Measurements from ENCODE around the gene DDB1. TPM values are rescaled to one million over a fixed set of nuclear protein-coding genes. Genes with fewer than 3 reads are reported as not detected.

Gene DDB1
- total RNA-seq, 2 donors from 2014 or later: 244 to 251 TPM

DNA sequence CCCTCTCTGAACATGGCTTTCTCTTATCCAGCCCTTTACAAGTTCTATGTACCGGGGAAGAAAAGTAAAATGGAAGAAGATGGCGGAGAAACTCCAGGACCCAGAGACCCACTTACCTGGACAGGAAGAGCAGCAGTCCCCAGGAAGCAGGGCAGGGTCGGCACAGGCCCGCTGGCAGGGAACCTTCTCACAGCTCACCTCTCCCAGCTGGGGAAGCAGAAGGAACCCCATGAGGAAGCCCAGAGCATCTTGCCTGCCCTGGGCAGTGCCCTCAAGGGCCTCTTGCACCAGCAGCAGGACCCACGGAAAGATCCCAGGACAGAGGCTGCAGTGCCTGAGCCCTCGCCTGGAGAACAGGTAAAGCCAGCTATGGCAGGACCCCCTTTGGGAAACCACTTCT, 68.5 kb downstream of the DDB1 start:
- peaks cover 5% of the 10 kb centered on the region for H3K36me3 Mint-ChIP-seq (ENCODE audit: low read depth)
- no peaks in the 10 kb centered on the region for H3K27me3 Mint-ChIP-seq (ENCODE audit: insufficient read depth)
- H3K27ac ChIP-seq (ENCODE audit: low read depth, low read length): no peak overlapping the region
- TF ChIP-seq, protein P1, sequence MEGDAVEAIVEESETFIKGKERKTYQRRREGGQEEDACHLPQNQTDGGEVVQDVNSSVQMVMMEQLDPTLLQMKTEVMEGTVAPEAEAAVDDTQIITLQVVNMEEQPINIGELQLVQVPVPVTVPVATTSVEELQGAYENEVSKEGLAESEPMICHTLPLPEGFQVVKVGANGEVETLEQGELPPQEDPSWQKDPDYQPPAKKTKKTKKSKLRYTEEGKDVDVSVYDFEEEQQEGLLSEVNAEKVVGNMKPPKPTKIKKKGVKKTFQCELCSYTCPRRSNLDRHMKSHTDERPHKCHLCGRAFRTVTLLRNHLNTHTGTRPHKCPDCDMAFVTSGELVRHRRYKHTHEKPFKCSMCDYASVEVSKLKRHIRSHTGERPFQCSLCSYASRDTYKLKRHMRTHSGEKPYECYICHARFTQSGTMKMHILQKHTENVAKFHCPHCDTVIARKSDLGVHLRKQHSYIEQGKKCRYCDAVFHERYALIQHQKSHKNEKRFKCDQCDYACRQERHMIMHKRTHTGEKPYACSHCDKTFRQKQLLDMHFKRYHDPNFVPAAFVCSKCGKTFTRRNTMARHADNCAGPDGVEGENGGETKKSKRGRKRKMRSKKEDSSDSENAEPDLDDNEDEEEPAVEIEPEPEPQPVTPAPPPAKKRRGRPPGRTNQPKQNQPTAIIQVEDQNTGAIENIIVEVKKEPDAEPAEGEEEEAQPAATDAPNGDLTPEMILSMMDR (conservative IDR thresholded peaks at IDR 0.05): no peak
- no peak overlapping the region for H3K4me3 ChIP-seq (ENCODE audit: low read length)
- WGBS, 2 experiments (ENCODE audit: insufficient coverage in 1 of 2, insufficient read length in 1 of 2): 92 to 100% methylated on average over 2 to 6 of the region's 6 CpGs
- no peaks in the 10 kb centered on the region for H3K9me3 Mint-ChIP-seq
- H3K9ac ChIP-seq (ENCODE audit: extremely low read depth, low read length, poor library complexity, severe bottlenecking): no peak overlapping the region
- H3K9me3 ChIP-seq (ENCODE audit: control insufficient read depth, low read length): no peaks in the 10 kb centered on the region
- H3K27me3 ChIP-seq (ENCODE audit: control insufficient read depth, insufficient read depth, low read length, poor library complexity, severe bottlenecking): no peaks in the 10 kb centered on the region
- H3K36me3 ChIP-seq (ENCODE audit: control insufficient read depth, insufficient read depth, low read length): no peaks in the 10 kb centered on the region
- H3K4me3 Mint-ChIP-seq: no peak overlapping the region
- H3K4me1 ChIP-seq (ENCODE audit: control insufficient read depth, insufficient read depth, low read length): no peaks in the 10 kb centered on the region
- H3K4me1 Mint-ChIP-seq: no peaks in the 10 kb centered on the region
- H3K27ac Mint-ChIP-seq: no peak overlapping the region
- no peak for DNase-seq

DNA sequence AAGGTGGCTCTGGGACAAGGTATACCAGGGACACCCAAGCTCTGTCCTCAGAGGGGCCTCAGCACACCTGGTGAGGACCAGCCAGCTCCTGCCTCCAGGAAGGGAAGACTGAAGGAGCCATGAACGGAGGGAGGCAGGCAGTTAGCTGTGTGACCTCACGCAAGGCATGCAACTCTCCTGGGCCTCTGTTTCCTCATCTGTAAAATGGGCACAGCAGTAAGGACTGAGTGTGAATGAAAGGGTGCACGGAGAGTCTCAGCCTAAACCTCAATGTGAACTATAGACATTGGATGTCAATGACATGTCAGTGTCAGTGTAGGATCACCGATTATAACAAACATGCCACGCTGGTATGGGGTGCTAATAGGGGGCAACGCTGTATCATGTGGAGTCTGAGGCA, 73.5 kb downstream of the DDB1 start:
- H3K27me3 Mint-ChIP-seq (ENCODE audit: insufficient read depth): no peaks in the 10 kb centered on the region
- H3K27ac Mint-ChIP-seq: no peak overlapping the region
- H3K4me3 Mint-ChIP-seq: no peak overlapping the region
- TF ChIP-seq, protein P1 (conservative IDR thresholded peaks at IDR 0.05): no peak
- no peaks in the 10 kb centered on the region for H3K4me1 ChIP-seq (ENCODE audit: control insufficient read depth, insufficient read depth, low read length)
- no peak overlapping the region for H3K4me3 ChIP-seq (ENCODE audit: low read length)
- no peaks in the 10 kb centered on the region for H3K36me3 ChIP-seq (ENCODE audit: control insufficient read depth, insufficient read depth, low read length)
- H3K4me1 Mint-ChIP-seq: no peaks in the 10 kb centered on the region
- no peaks in the 10 kb centered on the region for H3K36me3 Mint-ChIP-seq (ENCODE audit: low read depth)
- H3K27me3 ChIP-seq (ENCODE audit: control insufficient read depth, insufficient read depth, low read length, poor library complexity, severe bottlenecking): no peaks in the 10 kb centered on the region
- no peak overlapping the region for H3K27ac ChIP-seq (ENCODE audit: low read depth, low read length)
- H3K9me3 ChIP-seq (ENCODE audit: control insufficient read depth, low read length): no peaks in the 10 kb centered on the region
- DNase-seq: no peak
- no peaks in the 10 kb centered on the region for H3K9me3 Mint-ChIP-seq
- WGBS, 2 experiments (ENCODE audit: insufficient coverage in 1 of 2, insufficient read length in 1 of 2): 90 to 92% methylated on average over 5 to 6 of the region's 6 CpGs
- H3K9ac ChIP-seq (ENCODE audit: extremely low read depth, low read length, poor library complexity, severe bottlenecking): no peak overlapping the region

DNA sequence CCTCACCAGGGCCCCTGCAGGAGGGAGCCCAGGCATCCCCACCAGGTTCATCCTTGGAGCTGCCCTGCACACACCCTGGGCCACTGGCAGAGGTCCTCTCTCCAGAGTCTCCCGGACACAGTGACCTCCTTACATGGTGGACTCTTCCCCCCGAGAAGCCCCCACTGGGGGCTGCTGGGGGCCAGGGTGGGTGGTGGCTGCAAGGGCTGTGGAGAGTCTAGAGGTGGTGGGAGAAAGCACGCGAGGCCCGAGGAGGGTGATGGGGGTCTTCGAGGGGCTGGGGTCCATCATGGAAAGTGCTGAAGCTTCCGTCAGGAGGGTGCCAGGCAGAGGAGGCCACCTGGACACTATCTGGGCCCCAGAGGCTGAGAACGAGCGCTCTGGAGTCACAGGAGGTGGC, 74.4 kb downstream of the DDB1 start:
- Histone ChIP-seq H3K9ac (ENCODE audit: extremely low read depth, low read length, poor library complexity, severe bottlenecking) (no peak overlapping the region), H3K4me3 (ENCODE audit: low read length) (no peak overlapping the region), H3K4me1 (ENCODE audit: control insufficient read depth, insufficient read depth, low read length) (no peaks in the 10 kb centered on the region), H3K36me3 (ENCODE audit: control insufficient read depth, insufficient read depth, low read length) (no peaks in the 10 kb centered on the region), H3K27me3 (ENCODE audit: control insufficient read depth, insufficient read depth, low read length, poor library complexity, severe bottlenecking) (no peaks in the 10 kb centered on the region), H3K9me3 (ENCODE audit: control insufficient read depth, low read length) (no peaks in the 10 kb centered on the region), H3K27ac (ENCODE audit: low read depth, low read length) (no peak overlapping the region)
- 90 to 100% methylated on average over 4 to 9 of the region's 9 CpGs for WGBS, 2 experiments (ENCODE audit: insufficient coverage in 1 of 2, insufficient read length in 1 of 2)
- no peaks in the 10 kb centered on the region for H3K4me1 Mint-ChIP-seq
- H3K27me3 Mint-ChIP-seq (ENCODE audit: insufficient read depth): no peaks in the 10 kb centered on the region
- H3K9me3 Mint-ChIP-seq: no peaks in the 10 kb centered on the region
- DNase-seq: no peak
- TF ChIP-seq, protein P1 (conservative IDR thresholded peaks at IDR 0.05): no peak
- no peak overlapping the region for H3K4me3 Mint-ChIP-seq
- no peak overlapping the region for H3K27ac Mint-ChIP-seq
- H3K36me3 Mint-ChIP-seq (ENCODE audit: low read depth): no peaks in the 10 kb centered on the region
